Kidney (tissue), 14 donors: ENCODE measurements around the gene USF3. TPM values are rescaled to one million over a fixed set of nuclear protein-coding genes. Genes with fewer than 3 reads are reported as not detected.

Experiments used
- DNase-seq, 5 donors: peaks; one replicate each; pipeline ENCODE4 v3.0.0-alpha.2; 2013 to 2020
- FAIRE-seq: peaks from 2 replicates; lab custom pipeline; 2012; peaks lifted over from hg19 to GRCh38; lab: Jason Lieb, UNC
- H3K27ac ChIP-seq, 2 donors: one replicate each; pipeline ENCODE4 v1.7.0; 2013; ENCODE audit warnings: low read depth in 2 of 2, low read length in 2 of 2, inconsistent platforms in 1 of 2
- H3K27me3 ChIP-seq: one replicate; pipeline ENCODE4 v1.7.1; 2013; ENCODE audit warnings: low read length, inconsistent platforms; ENCODE audit not compliant: control insufficient read depth, insufficient read depth
- H3K36me3 ChIP-seq, 3 donors: one replicate each; pipeline versions ENCODE4 v1.7.0 to v1.7.1; 2013; ENCODE audit warnings: low read length in 3 of 3, control low read depth in 1 of 3, inconsistent platforms in 1 of 3; ENCODE audit not compliant: insufficient read depth in 3 of 3, control insufficient read depth in 2 of 3
- H3K4me1 ChIP-seq, 3 donors: one replicate each; pipeline versions ENCODE4 v1.7.0 to v1.7.1; 2013; ENCODE audit warnings: low read length in 3 of 3, inconsistent platforms in 1 of 3, low read depth in 1 of 3; ENCODE audit not compliant: control insufficient read depth in 2 of 3, insufficient read depth in 2 of 3
- H3K4me3 ChIP-seq, 3 donors: one replicate each; pipeline versions ENCODE4 v1.7.0 to v1.8.1; 2013; ENCODE audit warnings: low read length in 3 of 3, control low read depth in 1 of 3, inconsistent platforms in 1 of 3
- H3K9ac ChIP-seq, 3 donors: one replicate each; pipeline versions ENCODE4 v1.7.0 to v1.7.1; 2013; ENCODE audit warnings: low read length in 3 of 3, control low read depth in 1 of 3, inconsistent platforms in 1 of 3
- H3K9me3 ChIP-seq, 3 donors: one replicate each; pipeline versions ENCODE4 v1.7.0 to v1.7.1; 2013; ENCODE audit warnings: low read length in 3 of 3, control low read depth in 1 of 3, inconsistent platforms in 1 of 3; ENCODE audit not compliant: control insufficient read depth in 2 of 3, insufficient read depth in 1 of 3
- CTCF ChIP-seq: IDR thresholded peaks from 3 replicates; pipeline ENCODE4 v1.5.1; 2012; ENCODE audit warnings: mild to moderate bottlenecking, moderate library complexity, borderline replicate concordance; ENCODE audit not compliant: insufficient read depth; ENCODE audit errors: extremely low read depth
- intact Hi-C: fragments of 100-400 bp; cut with DNase I; formaldehyde crosslinking; loops from one replicate; pipeline ENCODE4 v1.11.1; 2022
- polyA plus RNA-seq: library from polyadenylated mRNA; stranded (reverse); fragments of 350-450 nt; fragmentation: Illumina TruSeq; extraction: RNeasy Lipid Tissue Mini Kit (QIAGEN cat#74804); gene quantifications from one replicate; pipeline ENCODE4 v1.2.3, GENCODE V29; 2014; ENCODE audit warnings: low read depth, low replicate concordance; ENCODE audit not compliant: insufficient read depth
- total RNA-seq: library from RNA; stranded (reverse); fragmentation: NEBNext Ultra II Directional; extraction: Animal tissue kit (Norgen Biotek cat#: 25700); gene quantifications from one replicate; pipeline ENCODE4 v1.2.1, GENCODE V29; 2021
- donor health status: control.
- donor health status: control.
- donor health status: control.
- donor health status: control.
- donor health status: control.
- donor health status: DM: yes; HTN: yes; CAD: no.
- donor health status: Normal renal cell carcinoma (clear cell type).

Gene USF3
- total and polyA plus RNA-seq, 2 donors from 2014 or later: 6.5 to 21.3 TPM

GRCh38 chr3:113728661-113729060, 32.2 kb upstream of the USF3 start:
- no peak for TF ChIP-seq CTCF
- FAIRE-seq: no peak
- H3K4me1 ChIP-seq: peaks cover 0 to 4% (median 0%) of the 10 kb centered on the region in 3 donors

GRCh38 chr3:113721636-113722035, 25.2 kb upstream of the USF3 start:
- Histone ChIP-seq H3K27ac (no peak overlapping the region), H3K27me3 (no peaks in the 10 kb centered on the region), H3K9ac (no peak overlapping the region), H3K36me3 (peaks cover 0 to 11% (median 3%) of the 10 kb centered on the region in 3 donors), H3K9me3 (no peaks in the 10 kb centered on the region), H3K4me1 (peaks cover 0 to 6% (median 0%) of the 10 kb centered on the region in 3 donors), H3K4me3 (no peak overlapping the region)
- intact Hi-C loops: no loop called here
- FAIRE-seq (no peak), DNase-seq (no peak)
- TF ChIP-seq CTCF: no peak

More at GRCh38 chr3:113728661-113729060, 32.2 kb upstream of the USF3 start:
- Histone ChIP-seq H3K27me3 (no peaks in the 10 kb centered on the region), H3K36me3 (no peaks in the 10 kb centered on the region), H3K9ac (no peak overlapping the region), H3K4me3 (no peak overlapping the region), H3K9me3 (no peaks in the 10 kb centered on the region), H3K27ac (no peak overlapping the region)
- intact Hi-C loops: no loop called here
- DNase-seq: no peak

GRCh38 chr3:113719758-113720157, 23.3 kb upstream of the USF3 start:
- no peak overlapping the region for H3K4me3 ChIP-seq
- no peaks in the 10 kb centered on the region for H3K9me3 ChIP-seq
- TF ChIP-seq CTCF: no peak
- intact Hi-C loops: no loop called here
- H3K4me1 ChIP-seq: peaks cover 0 to 15% (median 0%) of the 10 kb centered on the region in 3 donors
- FAIRE-seq: no peak
- no peak for DNase-seq
- no peak overlapping the region for H3K27ac ChIP-seq
- H3K27me3 ChIP-seq: no peaks in the 10 kb centered on the region
- H3K36me3 ChIP-seq: peaks cover 0 to 11% (median 3%) of the 10 kb centered on the region in 3 donors
- H3K9ac ChIP-seq: no peak overlapping the region

DNA sequence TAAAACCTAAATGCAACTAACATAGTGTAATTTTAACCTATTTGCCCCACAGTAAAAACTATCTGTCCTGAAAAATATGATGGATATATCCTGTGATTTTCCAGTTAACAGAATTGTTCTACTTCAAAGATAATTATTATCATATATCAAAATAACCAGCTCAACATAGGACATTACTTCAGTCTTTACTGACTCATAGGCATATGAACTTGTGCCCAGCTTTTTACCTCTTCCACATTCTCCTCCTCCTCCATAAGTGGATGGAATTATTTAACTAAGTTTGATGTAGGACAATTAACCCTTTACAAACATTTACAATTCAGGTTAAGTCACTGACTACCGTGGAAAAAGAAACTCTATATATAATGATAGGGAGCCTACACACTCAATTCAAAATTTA, 22.9 kb upstream of the USF3 start:
- no peak for DNase-seq
- no peak overlapping the region for H3K4me3 ChIP-seq
- H3K27me3 ChIP-seq: no peaks in the 10 kb centered on the region
- H3K9me3 ChIP-seq: no peaks in the 10 kb centered on the region
- TF ChIP-seq CTCF: no peak
- FAIRE-seq: no peak
- H3K27ac ChIP-seq: no peak overlapping the region
- intact Hi-C loops: no loop called here
- H3K9ac ChIP-seq: no peak overlapping the region
- peaks cover 0 to 11% (median 3%) of the 10 kb centered on the region in 3 donors for H3K36me3 ChIP-seq
- peaks cover 0 to 16% (median 0%) of the 10 kb centered on the region in 3 donors for H3K4me1 ChIP-seq
